H1 (cell line): ENCODE data around the gene POLA1. TPM values are rescaled to one million over a fixed set of nuclear protein-coding genes. Genes with fewer than 3 reads are reported as not detected.

Experiments
- CTCF ChIA-PET: fragments of 300-600 bp; sonication (Branson Sonifier 250); formaldehyde crosslinking; loops from one replicate; lab custom pipeline; 2021; ENCODE audit not compliant: partially characterized antibody; lab: Charles Lee
- POLR2A ChIA-PET: fragments of 300-600 bp; sonication (Branson Sonifier 250); formaldehyde crosslinking; loops from one replicate; lab custom pipeline; 2021; ENCODE audit warnings: inconsistent platforms; ENCODE audit not compliant: partially characterized antibody; lab: Charles Lee
- DNase-seq, 2 experiments: peaks; one replicate each; pipeline versions ENCODE4 v3.0.0 to v3.0.0-alpha.2; 2010 to 2022; ENCODE audit warnings: low spot score in 2 of 2, low read depth in 1 of 2, mixed read lengths in 1 of 2
- FAIRE-seq: peaks from 2 replicates; lab custom pipeline; 2011; peaks lifted over from hg19 to GRCh38; lab: Jason Lieb, UNC
- H2AFZ ChIP-seq: 2 replicates; pipeline ENCODE4 v1.8.1; 2012; ENCODE audit warnings: low read length, inconsistent platforms
- H2AK5ac ChIP-seq: 2 replicates; pipeline ENCODE4 v1.6.1; 2013; ENCODE audit warnings: low read depth, low read length
- H2BK120ac ChIP-seq: replicated peaks from 2 replicates; pipeline ENCODE3; 2013; ENCODE audit warnings: low read depth, low read length, inconsistent platforms
- H2BK12ac ChIP-seq: 2 replicates; pipeline ENCODE4 v1.6.1; 2013; ENCODE audit warnings: low read depth, low read length
- H2BK15ac ChIP-seq: 2 replicates; pipeline ENCODE4 v1.6.1; 2013; ENCODE audit warnings: low read length
- H2BK20ac ChIP-seq: 2 replicates; pipeline ENCODE4 v1.6.1; 2013; ENCODE audit warnings: low read length
- H2BK5ac ChIP-seq: 2 replicates; pipeline ENCODE4 v1.6.1; 2013; ENCODE audit warnings: low read depth, low read length
- H3K14ac ChIP-seq: 2 replicates; pipeline ENCODE4 v1.6.1; 2013; ENCODE audit warnings: inconsistent platforms; ENCODE audit not compliant: insufficient read length
- H3K18ac ChIP-seq: 2 replicates; pipeline ENCODE4 v1.6.1; 2013; ENCODE audit warnings: low read length; ENCODE audit errors: extremely low read depth
- H3K23ac ChIP-seq: 2 replicates; pipeline ENCODE4 v1.6.1; 2013; ENCODE audit warnings: inconsistent platforms; ENCODE audit not compliant: insufficient read length
- H3K23me2 ChIP-seq: 2 replicates; pipeline ENCODE4 v1.6.1; 2013; ENCODE audit warnings: low read depth, low read length
- H3K27ac ChIP-seq: 2 replicates; pipeline ENCODE4 v1.6.1; 2011; ENCODE audit warnings: low read depth, low read length, inconsistent platforms
- H3K27me3 ChIP-seq, 4 experiments: replicated peaks in 1 of 4; 1 replicate in 1 of 4; 2 replicates in 3 of 4; pipeline versions ENCODE4 v1.6.1 to v1.8.1; 2011 to 2013; ENCODE audit warnings: low read length in 3 of 4, mild to moderate bottlenecking in 3 of 4, inconsistent platforms in 2 of 4, mixed read lengths in 2 of 4, moderate library complexity in 1 of 4; ENCODE audit not compliant: control insufficient read depth in 3 of 4, insufficient read depth in 3 of 4; ENCODE audit errors: extremely low read depth in 1 of 4
- H3K36me3 ChIP-seq, 4 experiments: 2 replicates each; pipeline versions ENCODE4 v1.6.1 to v1.8.1; 2011 to 2013; ENCODE audit warnings: mild to moderate bottlenecking in 4 of 4, low read length in 3 of 4, moderate library complexity in 2 of 4, control low read depth in 1 of 4, inconsistent platforms in 1 of 4; ENCODE audit not compliant: insufficient read depth in 4 of 4, control insufficient read depth in 2 of 4
- H3K4ac ChIP-seq: replicated peaks from 2 replicates; pipeline ENCODE3; 2013; ENCODE audit warnings: low read length, low read depth, mixed read lengths, inconsistent platforms; ENCODE audit not compliant: insufficient read length
- H3K4me1 ChIP-seq, 4 experiments: replicated peaks in 1 of 4; 1 replicate in 1 of 4; 2 replicates in 3 of 4; pipeline versions ENCODE4 v1.6.1 to v1.8.1; 2011 to 2013; ENCODE audit warnings: low read length in 3 of 4, inconsistent platforms in 2 of 4, mixed read lengths in 1 of 4; ENCODE audit not compliant: insufficient read depth in 4 of 4, control insufficient read depth in 3 of 4
- H3K4me2 ChIP-seq, 2 experiments: 2 replicates each; pipeline versions ENCODE4 v1.6.1 to v1.8.1; 2011 to 2013; ENCODE audit warnings: low read depth in 2 of 2, low read length in 2 of 2, control low read depth in 1 of 2, inconsistent platforms in 1 of 2, mild to moderate bottlenecking in 1 of 2; ENCODE audit not compliant: insufficient read depth in 1 of 2
- H3K4me3 ChIP-seq, 4 experiments: fragments of 200-600, 300-600 bp in 1 of 4; sonication (generic), shearing (Covaris generic), sonication (Bioruptor Twin) in 1 of 4; 2 replicates each; pipeline versions ENCODE4 v1.5.1 to v1.8.1; 2011 to 2016; ENCODE audit warnings: low read length in 4 of 4, low read depth in 3 of 4, control low read depth in 2 of 4, inconsistent platforms in 2 of 4, mild to moderate bottlenecking in 2 of 4, mixed read lengths in 1 of 4, moderate library complexity in 1 of 4; ENCODE audit not compliant: insufficient read depth in 2 of 4; ENCODE audit errors: extremely low read depth in 1 of 4
- H3K56ac ChIP-seq: replicated peaks from 2 replicates; pipeline ENCODE3; 2013; ENCODE audit warnings: low read depth, mild to moderate bottlenecking, mixed read lengths, low read length, inconsistent platforms; ENCODE audit not compliant: insufficient read length
- H3K79me1 ChIP-seq: 2 replicates; pipeline ENCODE4 v1.6.1; 2013; ENCODE audit warnings: low read depth, low read length, control low read depth
- H3K79me2 ChIP-seq, 2 experiments: 2 replicates each; pipeline versions ENCODE4 v1.6.1 to v1.8.1; 2012 to 2013; ENCODE audit warnings: low read length in 2 of 2, mild to moderate bottlenecking in 2 of 2, inconsistent platforms in 1 of 2; ENCODE audit not compliant: insufficient read depth in 2 of 2, control insufficient read depth in 1 of 2
- H3K9ac ChIP-seq, 4 experiments: replicated peaks in 1 of 4; 1 replicate in 1 of 4; 2 replicates in 3 of 4; pipeline versions ENCODE4 v1.6.1 to v1.8.1; 2011 to 2013; ENCODE audit warnings: low read depth in 3 of 4, low read length in 3 of 4, control low read depth in 2 of 4, mild to moderate bottlenecking in 2 of 4, moderate library complexity in 2 of 4, inconsistent platforms in 1 of 4; ENCODE audit errors: extremely low read depth in 1 of 4
- H3K9me3 ChIP-seq, 2 experiments: 2 replicates each; pipeline versions ENCODE4 v1.6.1 to v1.8.1; 2012 to 2013; ENCODE audit warnings: mild to moderate bottlenecking in 2 of 2, moderate library complexity in 2 of 2, control low read depth in 1 of 2, inconsistent platforms in 1 of 2, low read depth in 1 of 2, low read length in 1 of 2, mixed read lengths in 1 of 2; ENCODE audit not compliant: insufficient read depth in 2 of 2
- H4K20me1 ChIP-seq, 2 experiments: replicated peaks in 1 of 2; 2 replicates each; pipeline versions ENCODE3 to v1.8.1; 2011 to 2013; ENCODE audit warnings: inconsistent platforms in 2 of 2, low read length in 2 of 2, mild to moderate bottlenecking in 1 of 2; ENCODE audit not compliant: insufficient read depth in 2 of 2, control insufficient read depth in 1 of 2
- H4K5ac ChIP-seq: 2 replicates; pipeline ENCODE4 v1.6.1; 2013; ENCODE audit warnings: low read length, low read depth, mixed read lengths, inconsistent platforms; ENCODE audit not compliant: insufficient read length
- H4K8ac ChIP-seq: 2 replicates; pipeline ENCODE4 v1.8.0; 2013; ENCODE audit warnings: mild to moderate bottlenecking, moderate library complexity, low read length, inconsistent platforms; ENCODE audit not compliant: insufficient read depth; ENCODE audit errors: extremely low read depth
- H4K91ac ChIP-seq: replicated peaks from 2 replicates; pipeline ENCODE3; 2013; ENCODE audit warnings: low read length, mixed read lengths, inconsistent platforms; ENCODE audit not compliant: insufficient read length
- CREB1 ChIP-seq: IDR thresholded peaks from 2 replicates; pipeline ENCODE4 v1.6.1; 2012; ENCODE audit warnings: inconsistent platforms
- POLR2A ChIP-seq, 2 experiments: IDR thresholded peaks; 1 replicate in 1 of 2; 2 replicates in 1 of 2; pipeline ENCODE4 v1.6.1; 2011; ENCODE audit warnings: low read depth in 2 of 2, low read length in 2 of 2, mild to moderate bottlenecking in 2 of 2; ENCODE audit errors: control extremely low read depth in 1 of 2
- WGBS, 2 experiments: shearing (Covaris generic) in 1 of 2; methylation state at CpG; one replicate each; pipeline versions ENCODE4 v1.1.6 to v1.1.7; 2013 to 2015; ENCODE audit warnings: low lambda C conversion rate in 2 of 2, mixed read lengths in 2 of 2, inconsistent platforms in 1 of 2, low coverage in 1 of 2, missing lambda C conversion rate in 1 of 2; ENCODE audit not compliant: insufficient replicate concordance in 2 of 2, insufficient coverage in 1 of 2, insufficient read length in 1 of 2; ENCODE audit errors: extremely low coverage in 1 of 2, missing lambda C conversion rate in 1 of 2; 5-methylcytosine and 5-hydroxymethylcytosine counted together
- polyA plus RNA-seq, 7 experiments: library from polyadenylated mRNA; depleted of rRNA in 3 of 7; stranded (reverse) in 5 of 7; unstranded in 2 of 7; fragments of >200 nt in 5 of 7; fragments of 200-250 nt in 2 of 7; gene quantifications; 1 replicate in 5 of 7; 2 replicates in 1 of 7; 4 replicates in 1 of 7; pipeline versions ENCODE4 v1.2.1 to v1.2.3, GENCODE V29; 2011 to 2013; ENCODE audit warnings: missing spikeins in 2 of 7, mixed read lengths in 2 of 7
- total RNA-seq: library from RNA; stranded (reverse); fragmentation: NEBNext Ultra II Directional; extraction: Animal tissue kit (Norgen Biotek cat#: 25700); gene quantifications from 2 replicates; pipeline ENCODE4 v1.2.1, GENCODE V29; 2021

Gene POLA1
- total and polyA plus RNA-seq, 2 of the 8 experiments (the other 6 are each of a cell fraction or from before 2014, with no cell fraction given) = 5.6 to 34.9 TPM

- no peak for DNase-seq
- no peaks in the 10 kb centered on the region for H3K23me2 ChIP-seq
- H4K20me1 ChIP-seq = peaks cover 0 to 2% of the 10 kb centered on the region in 2 experiments
These were observed 2.6 kb downstream of the POLA1 start for GRCh38 chrX:24696294-24696693.

More at GRCh38 chrX:24696294-24696693, 2.6 kb downstream of the POLA1 start:
- H2BK12ac ChIP-seq = no peak overlapping the region
- H3K4ac ChIP-seq = no peak overlapping the region
- TF ChIP-seq CREB1 (no peak), POLR2A (IDR thresholded peaks at IDR 0.05; ENCODE audit: control extremely low read depth in 1 of 2, low read depth in 2 of 2, low read length in 2 of 2) (peak in 1 of 2 experiments; percentile 15; a peak in 1 of 3 replicates)
- H3K4me2 ChIP-seq = 0 out of 4 replicates have a peak overlapping the region, but pooled peaks of 1 of the 2 experiments have one; percentile 10
- H3K4me1 ChIP-seq = peaks cover 0 to 3% (median 3%) of the 10 kb centered on the region in 4 experiments; a peak in 3 of 7 replicates
- no peak overlapping the region for H2BK15ac ChIP-seq
- no peak overlapping the region for H3K4me3 ChIP-seq
- no peak overlapping the region for H2BK20ac ChIP-seq
- H3K27me3 ChIP-seq = no peaks in the 10 kb centered on the region
- no peak overlapping the region for H4K8ac ChIP-seq
- no peaks in the 10 kb centered on the region; the same call in 1 of the 2 replicates for H3K79me1 ChIP-seq
- H3K9ac ChIP-seq = peak overlapping the region in 2 of 4 experiments; percentile 40 to 49; a peak in 2 of 7 replicates
- no peak overlapping the region for H4K5ac ChIP-seq
- H4K91ac ChIP-seq = no peak overlapping the region
- CTCF ChIA-PET = interaction anchor here (0.9 to 1.2 kb wide), 3 partner anchors 8 to 21 kb away, joined by 3 read pairs; no protein-coding TSS in a partner anchor
- no peaks in the 10 kb centered on the region for H3K9me3 ChIP-seq
- no peak overlapping the region for H3K14ac ChIP-seq
- no peak overlapping the region for H3K27ac ChIP-seq
- peaks cover 16 to 50% of the 10 kb centered on the region in 2 experiments for H3K79me2 ChIP-seq
- no peak overlapping the region for H2AFZ ChIP-seq
- peaks cover 0 to 16% (median 3%) of the 10 kb centered on the region in 4 experiments; a peak in 4 of 8 replicates for H3K36me3 ChIP-seq
- H3K18ac ChIP-seq = no peak overlapping the region
- POLR2A ChIA-PET = interaction anchor here (3.8 kb wide), 1 partner anchor 10 kb away, joined by 10 read pairs; no protein-coding TSS in a partner anchor
- H3K23ac ChIP-seq = no peak overlapping the region
- FAIRE-seq = no peak
- H3K56ac ChIP-seq = no peak overlapping the region
- H2BK120ac ChIP-seq = no peak overlapping the region
- 100% methylated on average over 5 of the region's 6 CpGs; no CpG with 5 or more reads in 1 of the 2 experiments for WGBS, 2 experiments
- no peak overlapping the region for H2BK5ac ChIP-seq
- H2AK5ac ChIP-seq = no peak overlapping the region
